ENCODE results near the gene CTAGE9.

CTAGE9 gene

GRCh38 chr6:131663578-131664165 is 47.1 kb downstream of the CTAGE9 start:
- no peak for DNase-seq

- DNase-seq, result peak in 1 of 2 experiments; percentile 52
Observed at GRCh38 chr6:131660195-131660594, 50.6 kb downstream of the CTAGE9 start.

All from SW 1271 (cell line).